ENCODE measurements around the gene GNGT2. TPM values are rescaled to one million over a fixed set of nuclear protein-coding genes. Genes with fewer than 3 reads are reported as not detected.
A peak's percentile ranks its signal among the peaks of the same experiment; 100 is the strongest.

The GNGT2 gene
- total and polyA plus RNA-seq, 2 of the 4 experiments (the other 2 are of a cell fraction): 0.18 to 0.79 TPM

DNA sequence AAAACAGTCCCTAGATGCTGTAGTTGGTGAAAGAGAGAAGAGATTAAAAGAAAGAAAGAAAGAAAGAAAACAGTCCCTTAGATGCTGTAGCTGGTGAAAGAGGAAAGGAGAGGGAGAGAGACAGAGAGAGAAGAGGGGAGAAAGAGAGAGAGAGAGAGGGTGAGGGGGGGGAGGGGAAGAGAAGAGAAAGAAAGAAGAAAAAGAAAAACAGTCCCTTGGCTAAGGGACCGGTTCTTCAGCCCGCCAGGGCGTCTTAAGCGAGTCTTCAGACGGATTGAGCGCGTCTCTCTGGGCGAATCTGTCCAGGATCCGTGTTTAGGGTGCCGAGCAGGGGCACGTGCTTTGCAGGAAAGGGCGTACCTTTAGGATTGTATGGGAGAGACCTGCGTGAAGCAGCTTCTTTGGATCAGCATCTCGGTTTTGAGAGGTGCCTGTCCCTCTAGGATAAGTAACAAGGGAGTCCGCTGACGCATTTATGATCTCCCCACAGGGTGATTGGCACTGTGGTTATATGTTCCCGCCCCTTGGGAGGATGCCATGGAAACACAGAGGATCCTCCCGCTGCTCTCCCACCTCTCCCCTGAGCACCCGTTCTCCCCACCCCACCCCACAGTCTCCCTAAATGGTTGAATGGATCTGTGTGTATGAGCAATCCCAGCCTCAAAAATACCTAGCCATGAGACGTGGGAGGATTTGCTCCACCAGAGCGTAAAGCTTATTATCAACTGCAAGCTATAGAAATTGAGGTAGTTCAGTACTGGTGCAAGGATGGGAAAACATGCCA is 16.7 kb downstream of the GNGT2 start:
- peak overlapping the region; percentile 17; the same call in 1 of the 2 replicates for H2BK120ac ChIP-seq (ENCODE audit: low read depth, low read length)
- H2BK5ac ChIP-seq (ENCODE audit: low read depth, low read length, poor library complexity, severe bottlenecking): no peak overlapping the region
- 13% methylated on average over 3 of the region's 21 CpGs; no CpG with 5 or more reads in 1 of the 2 experiments for WGBS, 2 experiments (ENCODE audit: extremely low coverage in 2 of 2, insufficient read length in 1 of 2)
- no peak overlapping the region for H2AK9ac ChIP-seq (replicated peaks; ENCODE audit: low read depth, low read length, poor library complexity)
- peak overlapping the region; percentile 6 for H3K4ac ChIP-seq (ENCODE audit: low read depth, low read length)
- 0 out of 2 replicates have a peak overlapping the region, but pooled peaks have one; percentile 5 for H4K5ac ChIP-seq (ENCODE audit: low read depth, low read length)
- no peaks in the 10 kb centered on the region for H3K9me3 ChIP-seq (ENCODE audit: control insufficient read depth, insufficient read depth, low read length)
- H2BK20ac ChIP-seq (ENCODE audit: low read depth, low read length): no peak overlapping the region
- in situ Hi-C loops (cut with MboI; ENCODE audit: low sequenced_read_pairs) (no loop called here), dilution Hi-C loops (cut with HindIII; ENCODE audit: low sequenced_read_pairs, unreplicated experiment) (no loop called here), intact Hi-C loops (cut with micrococcal nuclease) (loop anchor here (5.0 to 10.0 kb wide), 2 partner anchors 34 to 871 kb away; no protein-coding TSS in a partner anchor)
- no TSS peak for BruUV-seq (replicated peaks)
- ATAC-seq (ENCODE audit: low read depth) (no peak), DNase-seq (peak; percentile 51)
- peak overlapping the region; percentile 66 for H3K4me3 ChIP-seq (ENCODE audit: insufficient read depth, low read depth, low read length)
- H3K4me1 ChIP-seq (ENCODE audit: control insufficient read depth, insufficient read depth, low read length): no peaks in the 10 kb centered on the region
- H3K14ac ChIP-seq (replicated peaks; ENCODE audit: low read depth, low read length): peak overlapping the region; percentile 38; the same call in 1 of the 2 replicates
- 0 out of 2 replicates have a peak overlapping the region, but pooled peaks have one; percentile 31 for H4K91ac ChIP-seq (ENCODE audit: insufficient read depth, low read depth, low read length)
- H3K23ac ChIP-seq (ENCODE audit: low read depth, low read length): peak overlapping the region; percentile 50; the same call in 1 of the 2 replicates
- H3K9ac ChIP-seq (ENCODE audit: low read depth, low read length): peak overlapping the region; percentile 15
- H3K9me1 ChIP-seq (ENCODE audit: insufficient read depth, low read length): peaks cover 8% of the 10 kb centered on the region; the same call in 1 of the 2 replicates
- H3K18ac ChIP-seq (ENCODE audit: low read depth, low read length): no peak overlapping the region
- POLR2A ChIA-PET (ENCODE audit: unreplicated experiment): interaction anchor here (0.5 kb wide), 1 partner anchor 17 kb away, joined by 8 read pairs; the partner anchor contains the start of genes ABI3 and GNGT2
- H3K56ac ChIP-seq (ENCODE audit: extremely low read depth, insufficient read depth, low read length): no peak overlapping the region
- peak overlapping the region; percentile 74 for H3K4me2 ChIP-seq (ENCODE audit: low read depth, low read length)
- CTCF ChIA-PET: no interaction called here
- H4K8ac ChIP-seq (ENCODE audit: low read depth in 2 of 2, low read length in 2 of 2): peak overlapping the region; percentile 7 to 86; a peak in 3 of 4 replicates
- no peaks in the 10 kb centered on the region for H3K36me3 ChIP-seq (ENCODE audit: control insufficient read depth, insufficient read depth, low read length)
- no peak overlapping the region for H3K27ac ChIP-seq (ENCODE audit: insufficient read depth, low read length)
- peak overlapping the region; percentile 95 for H2AFZ ChIP-seq (replicated peaks; ENCODE audit: low read length, poor library complexity)
- no peak for TF ChIP-seq RAD21 (IDR thresholded peaks at IDR 0.05; ENCODE audit: low read length)
- TF ChIP-seq BHLHE40 (IDR thresholded peaks at IDR 0.05; ENCODE audit: low read depth, low read length): peak; percentile 32; the same call in 1 of the 2 replicates
- peak overlapping the region; percentile 23; the same call in 1 of the 2 replicates for H2AK5ac ChIP-seq (ENCODE audit: low read depth, low read length)
- H3K27me3 ChIP-seq (ENCODE audit: control insufficient read depth, insufficient read depth, low read length): no peaks in the 10 kb centered on the region
- H3K79me1 ChIP-seq (ENCODE audit: low read depth in 1 of 2, low read length in 2 of 2): no peaks in the 10 kb centered on the region
- H2BK15ac ChIP-seq (ENCODE audit: low read depth, low read length): no peak overlapping the region
- peaks cover 3% of the 10 kb centered on the region for H4K20me1 ChIP-seq (ENCODE audit: insufficient read depth, low read length)

Data from IMR-90 (cell line).